IPS DF 19.7 (cell line): ENCODE results near the gene MAML3.

ENCODE experiments used
- DNase-seq: peaks from one replicate; pipeline ENCODE4 v3.0.0-alpha.2; 2013; ENCODE audit warnings: low read depth, low spot score

Gene MAML3

DNA sequence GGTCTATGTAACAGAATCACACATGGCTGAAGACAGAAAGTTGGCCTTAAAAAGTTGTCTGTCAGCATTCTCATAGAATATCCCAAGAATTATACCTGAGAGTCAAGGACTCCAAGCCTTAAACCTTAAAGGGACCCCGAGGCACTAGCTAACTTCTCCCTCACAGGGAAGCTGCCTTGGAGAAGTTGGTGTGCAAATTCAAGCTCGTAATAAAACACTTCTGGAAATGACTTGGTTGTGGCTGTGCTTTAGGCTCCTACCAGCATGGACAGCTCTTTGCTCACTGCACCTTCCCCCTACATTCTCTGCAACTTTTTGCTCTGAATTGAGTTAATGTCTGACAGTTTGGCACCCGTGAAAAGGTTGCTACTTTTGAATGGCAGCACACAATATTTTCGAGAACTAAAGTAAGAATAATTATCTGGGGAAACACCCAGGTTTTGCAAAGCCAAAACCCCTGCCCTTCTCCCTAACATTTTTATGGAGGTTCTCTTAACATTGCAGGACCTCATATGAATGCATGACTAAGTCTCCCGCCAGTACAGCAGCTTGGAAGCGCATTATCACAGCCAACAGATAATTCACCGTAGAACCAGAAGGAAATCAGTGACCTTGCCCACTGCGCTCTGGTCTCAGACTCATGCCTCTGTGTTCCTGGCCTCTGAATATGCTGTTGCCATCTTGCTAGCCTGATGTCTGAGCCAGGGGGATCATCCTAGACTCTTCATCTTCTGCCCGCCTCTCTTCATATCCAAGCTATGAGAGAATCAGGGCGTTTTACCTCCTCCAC is 397.4 kb downstream of the MAML3 start:
- DNase-seq = no peak

DNA sequence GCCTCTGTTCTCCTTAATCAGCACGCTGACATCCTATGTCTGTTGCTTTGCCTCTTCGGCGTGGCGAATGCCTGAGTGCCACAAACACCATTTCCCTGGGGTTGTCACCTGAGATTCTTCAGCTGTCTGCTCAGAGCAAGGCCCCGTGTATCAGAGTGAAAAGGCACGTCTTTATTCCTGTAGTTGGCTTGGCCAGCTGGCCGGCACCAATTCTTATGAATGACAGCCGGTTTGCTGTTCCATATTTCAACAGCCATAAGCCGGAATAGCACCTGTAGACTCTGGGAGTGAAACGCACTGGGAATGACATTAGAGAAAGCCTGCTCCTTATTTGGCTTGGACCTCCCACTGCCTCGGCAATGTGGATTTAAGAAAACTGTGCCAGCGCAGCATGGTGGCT is 399.0 kb downstream of the MAML3 start:
- no peak for DNase-seq

DNA sequence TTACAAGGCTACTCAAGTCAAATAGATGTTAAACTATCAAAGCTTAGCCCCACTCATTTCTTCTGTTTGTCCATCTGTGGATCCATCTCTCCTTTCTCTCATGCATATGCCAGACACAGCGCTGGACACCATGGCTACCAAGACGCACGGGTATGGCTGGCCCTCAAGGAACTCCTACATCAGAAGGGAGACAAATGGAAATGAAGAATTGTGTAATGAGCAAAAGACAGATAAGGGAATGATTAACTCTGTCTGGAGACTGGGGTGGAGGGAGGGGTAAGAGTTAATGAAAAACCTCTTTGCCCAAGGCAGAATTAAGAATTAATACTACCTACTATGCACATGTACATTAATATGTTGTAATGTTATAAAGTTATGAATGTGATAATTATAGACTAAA is 400.3 kb downstream of the MAML3 start:
- DNase-seq = no peak

DNA sequence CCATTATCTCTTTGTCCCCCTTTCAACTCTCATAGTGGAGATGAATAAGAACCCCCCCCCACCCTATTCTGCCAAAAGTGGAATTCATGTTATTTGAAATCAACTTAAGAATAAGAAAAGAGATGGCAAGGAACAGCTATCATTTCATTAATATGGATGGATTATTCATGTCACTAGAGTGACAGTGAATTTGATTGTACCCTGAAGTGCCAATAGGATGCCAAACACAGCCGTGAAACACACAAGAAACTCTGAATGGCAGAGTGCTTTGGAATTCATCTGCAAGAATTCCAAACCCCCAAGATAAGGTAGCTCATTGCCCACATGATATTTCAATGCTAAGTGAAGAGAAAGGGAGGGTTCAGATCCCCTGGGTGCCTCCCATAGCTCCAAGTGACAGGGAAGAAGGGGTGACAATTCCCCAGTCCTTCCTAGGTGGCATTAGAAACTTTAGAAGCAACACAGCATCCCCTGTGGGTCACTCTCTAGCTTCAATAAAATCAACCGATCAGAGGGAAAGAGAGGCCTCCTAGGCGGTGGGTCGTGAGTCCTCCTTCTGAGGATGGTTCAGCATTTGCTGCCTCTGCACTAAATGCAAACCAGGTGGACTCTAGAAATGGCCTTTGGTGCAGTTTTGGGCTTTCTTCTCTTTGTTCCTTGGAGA is 404.0 kb downstream of the MAML3 start:
- no peak for DNase-seq

DNA sequence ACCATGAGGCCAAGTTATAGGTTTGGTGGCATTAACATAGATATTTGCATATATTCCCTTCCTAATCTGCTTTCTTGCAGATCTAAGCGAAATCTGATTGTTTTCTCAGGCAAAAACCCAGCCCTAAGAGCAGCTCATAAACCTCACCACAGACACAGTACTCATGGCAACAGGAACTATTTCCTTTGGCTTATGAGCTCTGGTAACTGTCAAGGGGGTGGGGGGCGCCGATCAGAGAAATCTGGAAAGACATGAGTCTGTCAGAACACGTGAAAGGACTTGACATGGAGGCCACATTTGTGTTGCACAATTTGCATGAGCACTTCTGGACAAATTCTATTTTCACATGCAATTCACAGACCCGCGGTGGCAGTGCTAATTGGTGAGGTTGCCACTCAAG is 404.6 kb downstream of the MAML3 start:
- DNase-seq = no peak

DNA sequence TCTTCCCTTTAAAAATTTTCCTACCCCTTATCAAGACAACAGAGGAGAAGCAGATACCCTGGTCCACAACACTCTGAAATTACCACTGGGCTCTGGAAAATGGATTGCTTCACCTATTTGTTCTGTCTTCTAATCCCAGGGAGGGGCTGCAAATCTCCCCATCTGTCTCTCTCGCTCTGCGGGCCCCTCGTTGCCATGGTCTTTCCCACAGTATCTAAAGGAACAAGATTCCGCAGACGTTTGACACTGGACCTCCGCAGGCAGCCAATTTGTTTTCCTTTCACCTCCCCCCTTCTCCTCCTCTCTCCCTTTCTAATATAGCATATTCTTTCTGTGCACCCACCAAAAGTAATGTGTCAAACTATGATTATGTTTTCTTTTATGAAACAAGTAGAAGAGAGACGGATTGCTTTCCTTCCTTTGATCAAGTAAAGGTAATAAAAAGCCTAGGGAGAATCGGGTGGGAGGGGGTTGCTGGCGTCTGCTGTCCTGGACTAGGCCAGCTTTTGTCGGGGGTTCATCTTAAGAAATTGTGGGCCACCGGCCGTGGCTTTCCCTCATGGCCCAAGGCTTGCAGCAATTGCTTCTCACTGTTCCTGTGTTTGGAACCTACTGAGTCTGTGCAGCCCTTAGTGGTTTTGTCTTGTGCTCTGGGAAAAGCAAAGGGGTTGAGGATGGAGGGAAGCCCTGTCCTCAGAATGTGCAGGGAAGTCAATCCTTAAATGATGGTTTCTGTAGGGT is 407.4 kb downstream of the MAML3 start:
- no peak for DNase-seq

DNA sequence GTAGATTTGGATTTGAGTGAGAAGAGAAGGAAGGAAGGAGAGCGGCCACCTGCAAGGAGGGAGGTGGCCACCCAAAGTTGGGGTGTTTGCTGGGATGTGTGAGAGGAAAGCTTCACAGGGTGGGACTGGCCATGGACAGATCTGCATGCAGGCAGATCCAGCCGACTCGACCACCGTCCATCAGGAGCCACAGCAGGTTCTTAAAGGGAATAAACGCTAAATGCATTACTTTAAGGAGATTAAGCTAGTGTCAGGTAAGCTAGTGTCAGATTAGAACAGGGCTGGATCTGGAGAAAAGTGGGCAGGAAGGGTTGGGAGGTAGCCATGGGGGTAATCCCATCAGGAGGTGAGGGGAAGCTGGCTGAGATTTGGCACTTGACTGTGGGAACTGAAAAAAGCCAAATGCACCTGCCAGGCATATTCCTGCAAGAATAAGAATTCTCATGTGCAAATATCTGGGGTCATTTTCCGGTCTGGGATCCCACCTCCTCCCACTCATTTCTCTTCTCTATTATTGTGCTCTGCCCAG is 408.8 kb downstream of the MAML3 start:
- DNase-seq = no peak

DNA sequence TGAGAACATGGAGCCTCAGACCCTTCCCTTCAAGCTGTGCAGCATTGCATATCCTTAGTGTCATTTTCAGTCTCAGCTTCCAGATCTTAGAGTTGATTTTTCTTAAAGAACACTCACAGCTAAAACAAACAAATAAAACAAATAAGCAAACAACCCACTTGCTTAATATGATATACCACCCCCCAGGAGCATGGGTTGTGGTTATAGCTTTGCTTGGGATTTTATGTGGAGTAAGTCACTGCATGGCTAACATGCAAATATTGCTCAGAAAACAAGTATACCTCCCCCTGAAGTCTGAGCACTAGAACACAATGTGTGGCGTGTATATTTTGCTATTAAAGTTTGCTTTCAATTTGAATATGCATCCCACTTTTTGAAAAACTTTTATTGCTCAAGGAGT is 409.8 kb downstream of the MAML3 start:
- no peak for DNase-seq

DNA sequence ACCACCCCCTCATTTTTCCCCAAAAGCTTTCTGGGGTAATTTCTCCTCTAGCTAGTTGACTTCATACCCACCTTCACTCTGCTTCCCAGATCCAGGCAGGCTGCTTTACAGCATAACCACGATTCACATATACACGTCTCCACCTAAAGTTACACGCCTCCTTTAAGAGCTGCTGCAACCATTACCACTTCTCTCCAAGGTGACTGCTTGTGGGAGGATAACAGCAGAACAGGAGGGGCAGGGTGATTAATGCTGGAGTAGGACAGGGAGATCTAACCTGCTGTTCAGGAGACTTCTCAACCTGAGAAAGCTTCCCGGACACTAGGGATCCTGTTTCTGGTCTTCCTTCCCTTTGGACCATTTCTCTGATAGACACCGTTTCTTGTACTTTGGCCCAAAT is 411.0 kb downstream of the MAML3 start:
- DNase-seq = no peak

DNA sequence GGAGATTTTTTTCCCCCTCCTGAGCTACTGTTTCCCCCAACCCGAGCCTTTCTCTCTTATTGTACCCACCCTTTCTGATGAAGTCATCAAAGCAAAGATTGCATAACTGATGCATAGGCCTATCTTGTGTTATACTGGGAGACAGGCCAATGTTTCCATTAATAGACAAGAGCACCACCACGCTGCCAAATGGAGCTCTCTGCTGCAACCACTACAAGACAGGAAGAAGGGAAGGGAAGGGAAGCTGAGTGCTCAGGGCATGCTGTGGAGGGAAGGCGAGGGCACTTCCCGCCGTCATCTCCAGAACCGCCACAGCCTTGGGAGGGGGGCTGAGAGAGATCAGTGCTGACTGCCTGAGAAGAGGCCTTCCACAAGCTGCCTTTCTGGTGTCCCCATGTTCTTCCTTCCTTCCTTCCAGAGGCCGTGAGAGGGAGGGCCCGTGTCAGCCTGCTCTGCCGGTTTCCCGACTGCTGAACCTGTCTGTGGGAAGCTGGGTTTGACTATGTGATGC is 413.4 kb downstream of the MAML3 start:
- no peak for DNase-seq

DNA sequence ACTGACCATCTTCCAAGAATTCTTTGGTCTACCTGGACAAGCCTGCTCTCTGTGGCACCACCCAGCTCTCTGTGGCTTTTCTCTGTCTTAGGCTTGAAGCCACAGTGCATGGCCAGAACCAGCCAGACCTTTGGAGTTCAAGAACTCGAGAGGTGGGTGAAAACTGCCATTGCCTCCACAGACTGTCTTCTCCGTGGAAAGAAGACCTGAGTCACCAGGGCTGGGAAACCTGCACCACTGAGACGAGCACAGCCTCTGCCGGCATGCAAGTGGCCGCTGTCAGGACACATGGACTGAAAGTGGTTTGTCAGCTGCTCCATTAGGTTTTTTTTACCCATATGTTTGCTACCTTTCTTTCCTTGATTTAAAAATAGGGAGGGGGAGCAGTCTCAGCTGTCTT is 413.9 kb downstream of the MAML3 start:
- DNase-seq = no peak

DNA sequence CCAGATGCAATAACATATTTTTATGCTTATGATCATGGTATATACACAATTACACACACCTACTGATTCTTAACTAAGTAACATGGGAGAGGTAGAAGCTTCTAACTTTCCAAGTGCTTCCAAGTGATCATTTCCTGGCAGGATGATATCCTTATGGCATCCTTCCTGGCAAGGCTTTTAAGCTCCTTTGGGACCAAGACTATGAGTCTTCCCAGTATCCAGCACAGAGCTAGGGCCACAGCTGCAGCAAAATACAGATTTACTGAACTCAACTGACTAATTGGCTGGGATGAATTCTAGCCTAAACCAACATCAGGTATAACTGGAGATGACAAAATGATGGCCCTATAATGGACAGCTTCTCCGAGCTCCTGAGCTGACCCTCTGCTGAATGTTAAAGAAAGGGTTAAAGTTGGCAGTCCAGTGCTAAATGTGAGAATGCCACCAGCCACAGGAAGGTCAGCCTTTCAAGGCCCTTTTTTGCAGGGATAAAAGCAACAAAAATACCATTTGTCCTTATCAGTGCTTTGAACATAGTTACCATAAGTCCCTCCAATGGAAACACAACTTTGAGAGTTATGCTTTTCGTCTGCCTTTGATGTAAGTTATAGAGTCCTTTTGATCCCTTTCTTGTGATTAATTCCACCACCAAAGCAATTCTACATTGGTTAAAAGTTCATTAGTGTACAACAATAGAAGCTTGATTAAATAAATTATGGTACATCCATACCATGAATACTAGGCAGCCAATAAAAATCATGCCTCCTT is 415.0 kb downstream of the MAML3 start:
- DNase-seq = no peak

DNA sequence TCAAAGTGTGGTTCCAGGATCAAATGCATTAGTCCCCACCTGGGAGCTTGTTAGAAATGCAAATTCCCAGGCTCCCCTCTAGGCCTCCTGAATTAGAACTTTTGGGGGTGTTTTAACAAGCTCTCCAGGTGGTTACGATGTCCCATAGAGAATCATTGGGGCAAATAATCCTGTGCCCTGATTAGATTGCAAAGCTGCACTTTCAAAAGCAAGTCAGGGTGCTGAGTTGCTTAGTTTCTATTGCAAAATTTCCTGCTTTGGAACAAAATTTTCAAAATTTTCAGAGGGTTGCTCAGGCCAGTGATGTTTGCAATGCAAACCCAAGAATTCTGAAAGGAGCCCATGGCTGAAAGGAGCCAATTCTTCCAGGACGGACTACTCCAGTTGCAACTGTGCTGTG is 417.3 kb downstream of the MAML3 start:
- DNase-seq = no peak

DNA sequence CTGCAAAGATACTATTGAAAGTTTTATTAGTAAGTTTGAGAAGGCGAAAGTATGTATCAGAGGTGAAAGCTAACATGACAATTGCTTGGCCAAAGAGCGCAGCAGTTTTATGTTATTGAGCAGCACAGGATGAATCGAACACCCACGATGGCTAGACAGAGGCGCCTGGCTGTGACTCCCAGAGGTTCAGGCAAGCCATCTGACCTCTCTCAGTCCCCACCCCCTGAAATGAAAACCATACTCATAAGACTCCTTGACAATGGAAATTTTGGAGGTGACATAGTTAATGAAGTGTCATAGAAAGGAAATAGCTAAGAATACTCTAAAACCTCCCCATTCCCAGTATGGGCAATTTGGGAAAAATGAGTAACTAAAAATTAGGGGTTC is 417.7 kb downstream of the MAML3 start:
- DNase-seq = no peak

DNA sequence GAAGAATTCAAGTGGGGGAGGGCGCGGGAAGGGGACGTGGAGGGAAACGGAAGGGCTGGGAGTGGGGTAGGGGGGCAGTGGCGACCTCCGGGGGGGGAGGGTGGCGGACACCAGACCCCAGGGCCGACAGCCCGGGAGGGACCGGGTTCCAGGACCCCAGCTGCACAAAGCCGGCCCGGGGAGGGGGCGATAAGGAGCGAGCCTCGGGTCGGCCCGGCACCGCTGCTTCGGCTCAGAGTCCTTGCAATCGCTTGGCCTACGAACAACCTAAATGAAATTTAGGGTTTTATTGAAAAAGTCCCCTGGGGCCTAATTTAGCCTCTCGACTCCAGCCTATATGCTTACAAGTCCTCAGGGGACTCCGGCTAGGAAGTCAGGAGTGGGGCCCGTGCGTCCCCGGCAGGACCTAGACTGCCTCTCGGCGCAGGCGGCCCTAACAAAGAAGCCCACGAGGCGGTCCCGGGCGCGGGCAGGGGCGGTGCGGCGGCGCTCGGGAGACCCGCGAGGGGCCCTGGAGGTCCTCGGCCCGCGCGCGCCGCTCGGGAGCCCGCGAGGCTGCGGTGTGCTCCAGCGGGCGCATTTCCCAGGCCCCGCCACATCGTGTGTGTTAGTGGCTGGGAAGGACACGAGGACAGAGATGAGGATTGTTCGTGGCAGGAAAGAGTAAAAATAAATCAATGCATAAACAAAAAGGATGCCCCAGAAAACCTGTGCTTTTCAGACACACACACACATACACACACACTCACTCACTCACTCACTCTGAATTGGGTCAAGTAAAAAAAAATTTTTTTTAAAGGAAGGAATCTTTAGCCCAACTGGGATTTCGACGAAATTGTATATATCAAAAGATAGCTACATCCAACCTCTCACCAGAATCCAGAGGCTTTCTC is 418.4 kb downstream of the MAML3 start:
- no peak for DNase-seq

DNA sequence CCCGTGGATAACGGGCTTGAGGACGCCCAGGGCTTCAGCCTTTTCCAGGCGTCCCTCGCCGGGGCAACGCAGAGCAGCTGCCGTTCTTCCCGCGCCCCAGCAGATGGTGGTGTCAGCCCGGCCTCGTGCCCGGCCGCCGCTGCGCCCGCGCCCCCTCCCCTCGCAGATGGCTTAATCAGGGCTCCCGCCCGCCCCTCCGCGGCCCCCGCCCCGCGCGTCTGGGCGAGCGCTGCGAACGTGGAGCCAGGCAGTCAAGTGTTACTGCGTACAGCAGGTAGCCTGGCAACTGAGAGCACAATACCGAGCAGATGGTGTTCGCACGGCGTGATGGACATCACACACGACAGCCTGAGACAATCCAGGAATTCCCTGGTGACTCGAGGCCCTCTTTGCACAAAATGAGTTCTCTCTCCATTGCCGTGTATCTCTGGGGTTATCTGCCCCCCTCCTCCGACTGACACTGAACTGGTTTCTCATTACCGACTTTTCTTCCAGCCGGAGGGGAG is 419.1 kb downstream of the MAML3 start:
- DNase-seq = peak; percentile 38

DNA sequence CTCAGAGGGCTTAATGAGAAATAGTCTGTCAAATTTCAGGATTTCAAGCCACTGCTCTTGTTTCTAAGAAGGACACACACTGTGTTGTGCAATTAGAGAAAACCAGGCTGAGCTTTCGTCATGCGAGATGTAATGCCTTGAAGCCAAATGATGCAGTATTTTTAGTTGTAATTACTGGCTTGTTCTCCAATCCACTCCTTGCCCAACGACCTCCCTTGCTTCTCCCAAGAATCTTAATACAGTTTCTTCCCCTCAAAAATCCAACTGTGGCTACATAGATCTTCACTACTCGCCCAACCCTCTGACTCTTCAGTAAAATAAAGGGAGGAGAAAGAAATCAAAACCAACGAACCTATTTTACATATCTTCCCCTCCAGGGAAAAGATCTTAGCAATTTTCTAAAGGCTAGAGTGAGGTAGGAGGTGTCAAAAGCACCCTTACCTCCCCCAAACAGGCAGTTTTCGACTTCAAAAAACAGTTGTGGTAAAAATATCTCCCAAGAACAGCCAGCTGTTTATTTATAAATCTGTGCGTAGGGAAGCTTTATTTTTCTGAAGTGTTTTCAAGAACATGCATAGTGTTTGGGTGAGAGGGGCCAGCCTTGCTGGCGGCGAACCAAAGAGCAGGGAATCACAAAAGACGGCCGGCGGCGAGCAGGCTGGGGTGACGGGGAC is 419.6 kb downstream of the MAML3 start:
- no peak for DNase-seq

DNA sequence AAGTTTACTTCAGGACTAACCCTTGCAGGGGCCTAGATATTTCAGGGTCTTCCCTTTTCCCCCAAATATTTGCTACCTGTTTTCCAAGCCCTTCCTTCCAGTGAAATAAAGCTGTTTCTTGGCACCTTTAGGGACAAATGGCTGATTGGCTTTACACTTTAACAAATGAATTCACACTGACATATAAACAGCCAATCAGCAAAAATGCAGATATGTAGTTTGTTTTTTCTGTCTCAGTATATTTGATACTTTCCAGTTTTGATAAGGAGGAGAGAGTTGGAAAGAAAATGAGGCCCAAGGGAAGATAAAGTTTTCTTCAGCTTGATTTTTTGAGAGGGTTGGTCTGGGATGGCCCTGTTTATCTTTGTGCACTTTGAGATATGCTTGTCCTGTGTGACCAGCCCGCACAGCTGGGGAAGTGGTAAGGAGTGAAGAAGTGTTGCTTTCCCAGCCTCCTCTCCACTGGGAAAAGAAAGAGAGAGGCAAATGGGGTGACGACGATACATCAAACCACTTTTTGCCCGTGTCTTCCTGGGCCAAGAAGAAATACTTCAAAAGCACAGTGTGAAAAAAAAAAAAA is 420.9 kb downstream of the MAML3 start:
- no peak for DNase-seq

DNA sequence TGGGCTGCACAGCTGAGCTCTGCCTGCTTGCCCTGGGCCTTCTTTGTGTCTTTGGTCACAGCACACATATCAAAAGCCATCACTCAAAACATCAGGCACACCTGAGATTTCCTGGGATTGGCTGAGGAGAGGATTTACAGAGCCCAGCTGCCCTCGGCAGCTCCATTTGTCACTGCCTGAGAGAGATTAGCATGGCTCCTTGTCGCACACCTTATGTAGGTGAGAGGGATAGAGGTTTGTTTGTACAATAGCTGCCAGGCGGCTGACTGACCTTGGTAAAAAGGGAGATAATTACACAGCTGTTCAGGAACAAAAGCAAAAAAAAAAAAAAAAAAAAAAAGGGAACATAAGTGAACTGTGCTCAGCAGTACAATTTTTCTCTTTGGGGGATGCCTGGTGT is 425.1 kb downstream of the MAML3 start:
- DNase-seq = no peak
